Measurements from ENCODE around the gene CLASP2. TPM values are rescaled to one million over a fixed set of nuclear protein-coding genes. Genes with fewer than 3 reads are reported as not detected.

Gene CLASP2
- total RNA-seq, 1 donor from 2014 or later, result 85.8 TPM

- CTCF ChIA-PET, result no interaction called here
- Mint-ChIP-seq H3K27me3 (no peaks in the 10 kb centered on the region), H3K27ac (no peak overlapping the region), H3K36me3 (ENCODE audit: low read depth) (peaks cover 49% of the 10 kb centered on the region), H3K4me3 (no peak overlapping the region), H3K9me3 (peaks cover 18% of the 10 kb centered on the region), H3K4me1 (peaks cover 17% of the 10 kb centered on the region)
- TF ChIP-seq CTCF (IDR thresholded peaks at IDR 0.05), result no peak
- POLR2A ChIA-PET, result no interaction called here
- ATAC-seq (ENCODE audit: low read depth) (no peak), DNase-seq (no peak)
- intact Hi-C loops (cut with micrococcal nuclease), result no loop called here
These were observed 18.8 kb downstream of the CLASP2 start for GRCh38 chr3:33699275-33699674.

GRCh38 chr3:33694944-33695343 is 23.1 kb downstream of the CLASP2 start:
- no peaks in the 10 kb centered on the region for H3K27me3 Mint-ChIP-seq
- no peak overlapping the region for H3K27ac Mint-ChIP-seq
- no peak for DNase-seq
- intact Hi-C loops (cut with micrococcal nuclease), result no loop called here
- peaks cover 8% of the 10 kb centered on the region for H3K4me1 Mint-ChIP-seq
- CTCF ChIA-PET, result interaction anchor here (0.7 kb wide), 1 partner anchor 12 kb away, joined by 3 read pairs; no protein-coding TSS in a partner anchor
- no peaks in the 10 kb centered on the region for H3K9me3 Mint-ChIP-seq
- H3K36me3 Mint-ChIP-seq (ENCODE audit: low read depth), result peaks cover 48% of the 10 kb centered on the region
- no peak for TF ChIP-seq CTCF (IDR thresholded peaks at IDR 0.05)
- ATAC-seq (ENCODE audit: low read depth), result no peak
- POLR2A ChIA-PET, result interaction anchor here (0.7 kb wide), 1 partner anchor 657 kb away, joined by 4 read pairs; no protein-coding TSS in a partner anchor
- no peak overlapping the region for H3K4me3 Mint-ChIP-seq

GRCh38 chr3:33690341-33690740 is 27.7 kb downstream of the CLASP2 start:
- Mint-ChIP-seq H3K36me3 (ENCODE audit: low read depth) (peaks cover 62% of the 10 kb centered on the region), H3K4me3 (no peak overlapping the region), H3K27ac (no peak overlapping the region), H3K27me3 (no peaks in the 10 kb centered on the region), H3K4me1 (no peaks in the 10 kb centered on the region), H3K9me3 (no peaks in the 10 kb centered on the region)
- DNase-seq, result no peak
- TF ChIP-seq CTCF (IDR thresholded peaks at IDR 0.05), result no peak
- intact Hi-C loops (cut with micrococcal nuclease), result no loop called here
- ATAC-seq (ENCODE audit: low read depth), result no peak
- CTCF ChIA-PET, result no interaction called here
- POLR2A ChIA-PET, result no interaction called here

GRCh38 chr3:33687406-33688010 is 30.5 kb downstream of the CLASP2 start:
- POLR2A ChIA-PET, result no interaction called here
- H3K36me3 Mint-ChIP-seq (ENCODE audit: low read depth), result peaks cover 53% of the 10 kb centered on the region
- no peak for DNase-seq
- no peak for TF ChIP-seq CTCF (IDR thresholded peaks at IDR 0.05)
- H3K4me3 Mint-ChIP-seq, result no peak overlapping the region
- no peaks in the 10 kb centered on the region for H3K9me3 Mint-ChIP-seq
- no peak overlapping the region for H3K27ac Mint-ChIP-seq
- no peak for ATAC-seq (ENCODE audit: low read depth)
- CTCF ChIA-PET, result no interaction called here
- H3K4me1 Mint-ChIP-seq, result no peaks in the 10 kb centered on the region
- no peaks in the 10 kb centered on the region for H3K27me3 Mint-ChIP-seq
- intact Hi-C loops (cut with micrococcal nuclease), result no loop called here

GRCh38 chr3:33682770-33683169 is 35.3 kb downstream of the CLASP2 start:
- DNase-seq, result no peak
- TF ChIP-seq CTCF (IDR thresholded peaks at IDR 0.05), result no peak
- Mint-ChIP-seq H3K4me1 (no peaks in the 10 kb centered on the region), H3K27me3 (no peaks in the 10 kb centered on the region), H3K27ac (no peak overlapping the region), H3K9me3 (peaks cover 9% of the 10 kb centered on the region), H3K4me3 (no peak overlapping the region), H3K36me3 (ENCODE audit: low read depth) (peaks cover 61% of the 10 kb centered on the region)
- ChIA-PET POLR2A (no interaction called here), CTCF (no interaction called here)
- ATAC-seq (ENCODE audit: low read depth), result no peak
- intact Hi-C loops (cut with micrococcal nuclease), result no loop called here

All from activated B cell treated with CpG ODN at 0.5 μM for 24 hours (primary cell).